ENCODE results near the gene UNC93A. TPM values are rescaled to one million over a fixed set of nuclear protein-coding genes. Genes with fewer than 3 reads are reported as not detected.
"Not testable (repeated sequence)": the region's sequence is repeated elsewhere in the genome, so short reads cannot be mapped to it uniquely, and the experiment has no call there.

Gene UNC93A
- polyA plus RNA-seq (2012; ENCODE audit: insufficient read depth, insufficient read length) = not detected

- no peak within 1 kb of the TSS for H3K4me3 ChIP-seq (ENCODE audit: low read length)
- DNase-seq (ENCODE audit: low read depth, low spot score) = no peak
Observed at GRCh38 chr6:167290786-167291622, at the start of gene UNC93A. Gene UNC93A, plus strand, starts transcription at chr6:167291315. Its CDS starts 175 bp downstream, at chr6:167291490.

- not testable (repeated sequence) for DNase-seq (ENCODE audit: low read depth, low spot score); H3K4me3 ChIP-seq (ENCODE audit: low read length)
Observed at GRCh38 chr6:167241321-167242134, 49.6 kb upstream of the UNC93A start.

GRCh38 chr6:167242135-167242506 lies 49.0 kb upstream of the UNC93A start:
- H3K4me3 ChIP-seq (ENCODE audit: low read length); DNase-seq (ENCODE audit: low read depth, low spot score): not testable (repeated sequence)

- not testable (repeated sequence) for H3K4me3 ChIP-seq (ENCODE audit: low read length); DNase-seq (ENCODE audit: low read depth, low spot score)
Observed at GRCh38 chr6:167242511-167243051, 48.5 kb upstream of the UNC93A start.

GRCh38 chr6:167244064-167244960 lies 46.8 kb upstream of the UNC93A start:
- no peak overlapping the region for H3K4me3 ChIP-seq (ENCODE audit: low read length)
- DNase-seq (ENCODE audit: low read depth, low spot score) = no peak

GRCh38 chr6:167244991-167245390 lies 46.1 kb upstream of the UNC93A start:
- DNase-seq (ENCODE audit: low read depth, low spot score) = no peak
- H3K4me3 ChIP-seq (ENCODE audit: low read length) = no peak overlapping the region

GRCh38 chr6:167245591-167245990 lies 45.5 kb upstream of the UNC93A start:
- DNase-seq (ENCODE audit: low read depth, low spot score) = no peak

GRCh38 chr6:167247814-167248595 lies 43.1 kb upstream of the UNC93A start:
- no peak for DNase-seq (ENCODE audit: low read depth, low spot score)
- H3K4me3 ChIP-seq (ENCODE audit: low read length) = no peak overlapping the region

More at GRCh38 chr6:167245591-167245990, 45.5 kb upstream of the UNC93A start:
- H3K4me3 ChIP-seq (ENCODE audit: low read length) = no peak overlapping the region

GRCh38 chr6:167248878-167249455 lies 42.1 kb upstream of the UNC93A start:
- not testable (repeated sequence) for H3K4me3 ChIP-seq (ENCODE audit: low read length); DNase-seq (ENCODE audit: low read depth, low spot score)

GRCh38 chr6:167252271-167252670 lies 38.8 kb upstream of the UNC93A start:
- no peak for DNase-seq (ENCODE audit: low read depth, low spot score)
- no peak overlapping the region for H3K4me3 ChIP-seq (ENCODE audit: low read length)

GRCh38 chr6:167255918-167256553 lies 35.1 kb upstream of the UNC93A start:
- DNase-seq (ENCODE audit: low read depth, low spot score) = no peak

GRCh38 chr6:167258646-167259045 lies 32.5 kb upstream of the UNC93A start:
- DNase-seq (ENCODE audit: low read depth, low spot score) = no peak
- H3K4me3 ChIP-seq (ENCODE audit: low read length) = no peak overlapping the region

More at GRCh38 chr6:167255918-167256553, 35.1 kb upstream of the UNC93A start:
- no peak overlapping the region for H3K4me3 ChIP-seq (ENCODE audit: low read length)

GRCh38 chr6:167266057-167266829 lies 24.9 kb upstream of the UNC93A start:
- not testable (repeated sequence) for H3K4me3 ChIP-seq (ENCODE audit: low read length); DNase-seq (ENCODE audit: low read depth, low spot score)

- H3K4me3 ChIP-seq (ENCODE audit: low read length) = no peak overlapping the region
Observed at GRCh38 chr6:167266830-167267555, 24.1 kb upstream of the UNC93A start.

GRCh38 chr6:167267556-167267898 lies 23.6 kb upstream of the UNC93A start:
- DNase-seq (ENCODE audit: low read depth, low spot score); H3K4me3 ChIP-seq (ENCODE audit: low read length): not testable (repeated sequence)

More at GRCh38 chr6:167266830-167267555, 24.1 kb upstream of the UNC93A start:
- no peak for DNase-seq (ENCODE audit: low read depth, low spot score)

- no peak for DNase-seq (ENCODE audit: low read depth, low spot score)
- no peak overlapping the region for H3K4me3 ChIP-seq (ENCODE audit: low read length)
Observed at GRCh38 chr6:167267921-167268401, 23.2 kb upstream of the UNC93A start.

Measured in Jurkat, Clone E6-1 (cell line).